ENCODE results near the gene TBC1D9B.

GRCh38 chr5:179872828-179873575 lies 34.7 kb downstream of the TBC1D9B start:
- TF ChIP-seq CTCF (conservative IDR thresholded peaks at IDR 0.05 in 1 of 2, IDR thresholded peaks at IDR 0.05 in 1 of 2; ENCODE audit: low read depth in 1 of 2, low read length in 2 of 2) (no peak), EZH2 (IDR thresholded peaks at IDR 0.05; ENCODE audit: low read length, missing control alignments) (no peak)
